GM12875 (cell line): Measurements from ENCODE around the gene IFNGR1.

Source experiments
- H3K4me3 ChIP-seq: one replicate; pipeline ENCODE4 v1.5.1; 2011; ENCODE audit warnings: low read depth, low read length, control low read depth
- TF ChIP-seq, protein P1 (sequence below): IDR thresholded peaks from 2 replicates; pipeline ENCODE4 v1.5.1; 2011; ENCODE audit warnings: low read depth, mild to moderate bottlenecking, control low read depth, inconsistent platforms, low read length, moderate library complexity, borderline replicate concordance; ENCODE audit not compliant: insufficient read depth

IFNGR1 gene

DNA sequence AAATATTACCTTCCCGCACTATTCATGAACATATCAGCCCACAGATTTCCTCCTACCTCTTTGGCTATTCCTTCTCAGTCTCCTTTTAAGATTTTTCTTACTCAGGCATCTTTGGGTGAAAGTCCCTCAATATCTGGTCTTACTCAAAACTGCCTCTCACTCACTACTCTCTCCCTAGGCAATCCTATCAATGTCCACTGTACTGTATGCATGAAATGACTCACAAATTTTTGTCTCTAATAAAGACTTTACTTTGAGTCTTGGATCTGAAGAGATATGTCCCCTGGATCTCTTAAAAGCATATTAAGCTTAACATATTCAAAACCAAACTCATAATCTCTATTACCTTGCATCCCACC lies 70.2 kb downstream of the IFNGR1 start:
- no peak overlapping the region for H3K4me3 ChIP-seq
- TF ChIP-seq, protein P1, sequence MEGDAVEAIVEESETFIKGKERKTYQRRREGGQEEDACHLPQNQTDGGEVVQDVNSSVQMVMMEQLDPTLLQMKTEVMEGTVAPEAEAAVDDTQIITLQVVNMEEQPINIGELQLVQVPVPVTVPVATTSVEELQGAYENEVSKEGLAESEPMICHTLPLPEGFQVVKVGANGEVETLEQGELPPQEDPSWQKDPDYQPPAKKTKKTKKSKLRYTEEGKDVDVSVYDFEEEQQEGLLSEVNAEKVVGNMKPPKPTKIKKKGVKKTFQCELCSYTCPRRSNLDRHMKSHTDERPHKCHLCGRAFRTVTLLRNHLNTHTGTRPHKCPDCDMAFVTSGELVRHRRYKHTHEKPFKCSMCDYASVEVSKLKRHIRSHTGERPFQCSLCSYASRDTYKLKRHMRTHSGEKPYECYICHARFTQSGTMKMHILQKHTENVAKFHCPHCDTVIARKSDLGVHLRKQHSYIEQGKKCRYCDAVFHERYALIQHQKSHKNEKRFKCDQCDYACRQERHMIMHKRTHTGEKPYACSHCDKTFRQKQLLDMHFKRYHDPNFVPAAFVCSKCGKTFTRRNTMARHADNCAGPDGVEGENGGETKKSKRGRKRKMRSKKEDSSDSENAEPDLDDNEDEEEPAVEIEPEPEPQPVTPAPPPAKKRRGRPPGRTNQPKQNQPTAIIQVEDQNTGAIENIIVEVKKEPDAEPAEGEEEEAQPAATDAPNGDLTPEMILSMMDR, result no peak

DNA sequence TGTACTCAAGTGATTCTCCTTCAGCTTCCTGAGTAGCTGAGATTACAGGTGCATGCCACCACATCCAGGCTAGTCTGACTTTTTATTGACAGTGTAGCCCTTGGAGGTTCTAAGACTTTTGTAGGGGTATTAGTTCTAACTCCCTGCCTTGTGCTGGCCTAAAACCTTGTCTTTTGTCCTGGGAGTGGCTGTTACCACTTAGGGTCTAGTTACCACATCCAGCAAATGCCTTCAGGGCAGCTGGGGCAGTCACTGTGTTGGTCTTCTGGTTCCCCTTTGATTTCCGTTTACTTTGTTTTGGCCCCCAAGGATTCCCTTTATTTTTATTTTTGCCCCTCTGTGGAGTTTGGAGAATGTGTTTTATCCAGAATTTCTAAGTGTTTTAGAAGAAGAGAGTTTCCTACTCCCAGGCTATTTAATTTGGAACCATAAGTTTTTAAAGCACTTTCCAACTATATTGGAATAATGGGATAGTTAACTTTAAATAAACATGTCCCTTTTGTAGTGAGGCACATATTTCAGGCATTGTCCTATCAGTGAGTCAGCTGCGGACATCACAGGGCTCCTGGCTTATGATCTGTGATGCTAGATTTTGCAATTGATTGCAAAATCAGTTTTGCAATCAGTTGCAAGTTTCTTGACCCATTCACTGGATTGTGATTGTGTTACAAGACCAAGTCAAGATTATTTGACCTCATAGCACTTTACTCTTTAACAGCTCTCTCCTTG lies 70.7 kb downstream of the IFNGR1 start:
- TF ChIP-seq, protein P1, result no peak
- H3K4me3 ChIP-seq, result no peak overlapping the region
